ENCODE measurements around the gene CEP170. TPM values are rescaled to one million over a fixed set of nuclear protein-coding genes. Genes with fewer than 3 reads are reported as not detected.
A peak's percentile ranks its signal among the peaks of the same experiment; 100 is the strongest.

Gene CEP170
- total RNA-seq, 1 donor: 207 TPM

DNA sequence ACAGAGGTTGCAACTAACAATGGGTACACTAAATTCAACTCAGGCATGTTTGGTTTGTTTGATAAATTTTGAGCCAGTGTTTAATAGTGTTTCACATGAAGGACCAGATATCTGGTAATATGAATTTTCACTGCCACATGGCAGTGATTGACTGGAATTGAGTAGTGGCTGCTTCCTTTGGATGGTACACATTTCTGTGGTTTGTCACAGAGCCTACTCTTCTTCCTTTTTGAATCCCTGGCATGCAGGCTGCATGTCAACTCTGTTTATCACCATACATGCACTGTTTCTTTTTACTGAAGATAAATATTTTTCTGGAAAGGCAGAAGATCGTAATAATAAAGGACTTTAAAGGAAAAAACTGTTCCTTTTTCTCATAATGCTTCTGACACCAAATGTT, 36.2 kb upstream of the CEP170 start:
- TF ChIP-seq, protein P1, sequence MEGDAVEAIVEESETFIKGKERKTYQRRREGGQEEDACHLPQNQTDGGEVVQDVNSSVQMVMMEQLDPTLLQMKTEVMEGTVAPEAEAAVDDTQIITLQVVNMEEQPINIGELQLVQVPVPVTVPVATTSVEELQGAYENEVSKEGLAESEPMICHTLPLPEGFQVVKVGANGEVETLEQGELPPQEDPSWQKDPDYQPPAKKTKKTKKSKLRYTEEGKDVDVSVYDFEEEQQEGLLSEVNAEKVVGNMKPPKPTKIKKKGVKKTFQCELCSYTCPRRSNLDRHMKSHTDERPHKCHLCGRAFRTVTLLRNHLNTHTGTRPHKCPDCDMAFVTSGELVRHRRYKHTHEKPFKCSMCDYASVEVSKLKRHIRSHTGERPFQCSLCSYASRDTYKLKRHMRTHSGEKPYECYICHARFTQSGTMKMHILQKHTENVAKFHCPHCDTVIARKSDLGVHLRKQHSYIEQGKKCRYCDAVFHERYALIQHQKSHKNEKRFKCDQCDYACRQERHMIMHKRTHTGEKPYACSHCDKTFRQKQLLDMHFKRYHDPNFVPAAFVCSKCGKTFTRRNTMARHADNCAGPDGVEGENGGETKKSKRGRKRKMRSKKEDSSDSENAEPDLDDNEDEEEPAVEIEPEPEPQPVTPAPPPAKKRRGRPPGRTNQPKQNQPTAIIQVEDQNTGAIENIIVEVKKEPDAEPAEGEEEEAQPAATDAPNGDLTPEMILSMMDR (IDR thresholded peaks at IDR 0.05; ENCODE audit: insufficient read depth, low read length): no peak
- no peak overlapping the region for H3K4me3 ChIP-seq (ENCODE audit: low read depth, low read length)
- DNase-seq (ENCODE audit: low read depth): no peak

DNA sequence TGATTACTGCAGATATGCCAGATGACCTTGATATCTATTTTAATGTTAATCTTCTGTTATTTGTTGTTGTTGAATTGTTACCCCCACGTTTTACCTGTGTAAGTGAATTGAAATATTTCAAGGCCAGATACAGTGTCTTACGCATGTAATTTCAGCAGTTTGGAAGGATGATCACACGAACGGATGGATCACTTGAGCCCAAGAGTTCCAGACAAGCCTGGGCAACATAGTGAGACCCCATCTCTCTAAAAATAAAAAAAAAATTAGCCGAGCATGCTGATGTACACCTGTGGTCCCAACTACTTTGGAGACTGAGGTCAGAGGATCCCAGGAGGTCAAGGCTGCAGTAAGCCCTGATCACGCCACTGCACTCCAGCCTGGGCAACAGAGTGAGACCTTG, 33.0 kb upstream of the CEP170 start:
- TF ChIP-seq, protein P1 (IDR thresholded peaks at IDR 0.05; ENCODE audit: insufficient read depth, low read length): no peak
- no peak for DNase-seq (ENCODE audit: low read depth)
- no peak overlapping the region for H3K4me3 ChIP-seq (ENCODE audit: low read depth, low read length)

DNA sequence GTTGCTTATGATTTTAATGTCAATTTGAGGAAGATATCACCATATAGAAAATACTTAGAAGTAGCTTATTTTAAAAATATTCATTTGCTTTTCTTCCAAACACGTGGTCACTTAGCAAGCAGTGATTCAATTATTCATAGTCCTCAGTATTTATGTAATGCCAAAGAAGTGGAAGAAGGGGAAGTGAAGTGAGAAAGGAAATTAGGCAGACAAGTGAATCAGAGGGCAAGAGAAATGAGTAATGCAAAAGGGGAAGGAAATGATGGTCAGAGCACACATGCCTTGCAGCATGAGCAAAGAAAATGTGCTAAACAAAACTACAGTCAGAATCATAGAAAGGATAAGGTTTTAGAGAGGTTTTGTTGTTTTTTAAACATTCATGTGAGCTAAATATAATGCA, 32.6 kb upstream of the CEP170 start:
- TF ChIP-seq, protein P1 (IDR thresholded peaks at IDR 0.05; ENCODE audit: insufficient read depth, low read length): no peak
- peak; percentile 85 for DNase-seq (ENCODE audit: low read depth)
- H3K4me3 ChIP-seq (ENCODE audit: low read depth, low read length): no peak overlapping the region

DNA sequence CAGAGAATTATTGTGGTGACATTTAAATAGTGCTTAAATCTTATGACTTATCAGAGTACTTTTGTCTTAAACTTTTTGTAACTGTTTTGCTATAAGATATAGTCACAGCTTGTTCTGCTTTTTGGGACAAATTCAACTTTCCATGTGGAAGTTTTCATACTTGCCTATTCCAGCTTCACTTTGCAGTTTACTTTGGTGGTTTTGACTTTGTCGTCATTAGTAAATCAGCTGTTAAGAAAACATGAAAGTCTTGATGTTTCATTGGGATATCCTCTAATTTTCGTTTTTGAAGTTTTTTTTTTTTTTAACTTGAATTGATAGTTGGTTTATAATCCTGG, 32.0 kb upstream of the CEP170 start:
- TF ChIP-seq, protein P1 (IDR thresholded peaks at IDR 0.05; ENCODE audit: insufficient read depth, low read length): no peak
- no peak overlapping the region for H3K4me3 ChIP-seq (ENCODE audit: low read depth, low read length)
- DNase-seq (ENCODE audit: low read depth): peak; percentile 61

DNA sequence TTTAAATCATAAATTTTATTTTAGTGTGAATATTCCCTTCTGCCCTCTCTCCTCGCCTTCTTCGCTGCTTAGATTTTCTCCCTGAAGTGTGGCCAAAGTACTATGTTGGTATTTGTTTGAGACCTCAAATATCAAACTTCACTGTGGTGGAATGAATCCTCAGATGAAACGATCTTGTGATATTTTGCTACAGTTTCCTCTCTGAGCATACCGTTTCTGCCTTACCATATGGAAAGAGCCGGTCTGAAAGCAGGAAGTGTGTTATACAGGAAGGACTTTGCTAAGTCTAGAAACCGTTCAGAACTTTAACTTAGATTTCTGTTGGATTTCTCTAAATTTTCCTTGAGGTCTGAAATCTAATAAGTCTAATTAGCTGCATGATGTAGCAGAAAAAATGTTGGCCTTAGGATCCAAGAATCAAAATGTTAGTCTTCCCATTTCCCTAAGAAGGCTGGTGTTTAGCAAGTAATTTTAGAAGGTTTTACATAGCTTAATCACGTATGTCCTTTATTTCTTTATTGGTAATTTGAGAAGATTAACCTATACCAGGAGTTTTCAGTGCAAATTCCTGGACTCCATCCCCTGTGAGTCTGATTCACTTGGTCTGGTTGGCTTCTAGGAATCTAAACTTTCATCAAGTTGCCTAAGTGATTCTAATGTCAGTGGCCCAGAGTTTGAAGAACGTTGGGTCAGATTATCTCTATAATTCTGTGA, 31.5 kb upstream of the CEP170 start:
- peak; percentile 58 for DNase-seq (ENCODE audit: low read depth)
- TF ChIP-seq, protein P1 (IDR thresholded peaks at IDR 0.05; ENCODE audit: insufficient read depth, low read length): no peak
- no peak overlapping the region for H3K4me3 ChIP-seq (ENCODE audit: low read depth, low read length)

DNA sequence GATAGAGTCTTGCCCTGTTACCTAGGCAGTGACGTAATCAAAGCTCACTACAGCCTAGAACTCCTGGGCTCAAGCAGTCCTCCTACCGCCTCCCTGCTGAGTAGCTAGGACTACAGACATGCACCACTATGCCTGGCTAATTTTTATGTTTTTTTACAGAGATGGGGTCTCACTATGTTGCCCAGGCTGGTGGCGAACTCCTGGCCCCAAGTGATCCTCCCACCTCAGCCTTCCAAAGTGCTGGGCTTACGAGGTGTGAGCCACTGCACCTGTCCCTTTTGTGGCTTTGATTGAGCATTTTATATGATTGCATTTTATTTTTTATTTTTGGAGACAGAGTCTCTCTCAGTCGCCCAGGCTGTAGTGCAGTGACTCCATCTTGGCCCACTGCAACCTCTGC, 26.6 kb upstream of the CEP170 start:
- DNase-seq (ENCODE audit: low read depth): no peak
- TF ChIP-seq, protein P1 (IDR thresholded peaks at IDR 0.05; ENCODE audit: insufficient read depth, low read length): no peak
- H3K4me3 ChIP-seq (ENCODE audit: low read depth, low read length): no peak overlapping the region

DNA sequence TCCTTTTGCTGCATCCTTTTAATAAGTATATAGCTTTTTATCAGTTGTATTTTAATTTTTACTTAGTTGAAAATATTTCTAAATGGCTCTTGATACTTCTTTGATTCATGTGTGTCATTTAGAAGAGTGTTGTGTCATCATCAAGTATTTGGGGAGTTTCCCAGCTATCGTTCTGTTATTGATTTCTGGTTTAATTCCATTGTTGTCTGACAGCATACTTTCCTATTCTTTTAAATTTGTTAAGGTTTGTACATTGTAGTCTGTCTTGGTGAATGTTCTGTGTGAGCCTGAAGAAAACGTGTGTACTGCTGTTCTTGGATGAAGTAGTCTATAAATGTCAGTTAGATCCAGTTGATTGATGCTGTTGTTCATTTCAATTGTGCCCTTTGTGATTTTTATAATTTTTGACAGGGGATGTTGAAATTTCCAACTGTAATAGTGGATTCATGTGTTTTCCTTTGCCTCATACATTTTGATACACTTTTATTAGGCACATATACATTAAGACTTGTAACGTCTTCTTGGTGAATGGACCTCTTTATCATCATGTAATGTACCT, 25.6 kb upstream of the CEP170 start:
- no peak overlapping the region for H3K4me3 ChIP-seq (ENCODE audit: low read depth, low read length)
- no peak for DNase-seq (ENCODE audit: low read depth)
- TF ChIP-seq, protein P1 (IDR thresholded peaks at IDR 0.05; ENCODE audit: insufficient read depth, low read length): no peak

Data from fibroblast of the aortic adventitia (primary cell).